Stimulated activated CD8-positive, alpha-beta memory T cell treated with anti-CD3 and anti-CD28 coated beads, Interleukin-15, amount 100 ng/mL, for 1 hour (primary cell): ENCODE data around the gene RAB26.
"Not testable (repeated sequence)": the region's sequence is repeated elsewhere in the genome, so short reads cannot be mapped to it uniquely, and the experiment has no call there.

Experiments
- DNase-seq: peaks from one replicate; pipeline ENCODE4 v3.0.0-alpha.2; 2020; ENCODE audit warnings: low read depth

Gene RAB26

GRCh38 chr16:2196162-2196980 lies 47.9 kb downstream of the RAB26 start, which contains the start of gene CASKIN1:
TSS of gene CASKIN1 (minus strand) at chr16:2196605. CDS start at chr16:2196432, 173 bp downstream.
- no peak for DNase-seq

GRCh38 chr16:2196981-2197511 lies 48.6 kb downstream of the RAB26 start:
- DNase-seq = no peak

DNA sequence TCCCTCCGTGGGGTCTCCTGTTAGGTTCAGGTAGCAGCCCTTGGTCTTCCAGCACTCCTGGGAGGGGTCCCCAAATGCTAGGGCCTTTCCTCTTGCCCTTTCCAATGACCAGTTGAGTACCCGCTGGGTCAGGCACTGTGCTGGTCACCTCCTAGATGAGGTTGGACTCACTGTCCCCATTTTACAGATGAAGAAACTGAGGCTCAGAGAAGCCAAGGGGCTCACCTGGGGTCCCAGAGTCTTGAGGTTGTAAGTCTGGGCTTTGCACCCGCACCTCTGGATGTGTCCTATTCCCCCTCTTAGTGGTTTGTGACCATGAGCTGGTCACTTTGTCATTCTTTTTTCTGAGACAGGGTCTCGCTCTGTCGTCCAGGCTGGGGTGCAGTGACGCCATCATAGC lies 49.3 kb downstream of the RAB26 start:
- DNase-seq = no peak

DNA sequence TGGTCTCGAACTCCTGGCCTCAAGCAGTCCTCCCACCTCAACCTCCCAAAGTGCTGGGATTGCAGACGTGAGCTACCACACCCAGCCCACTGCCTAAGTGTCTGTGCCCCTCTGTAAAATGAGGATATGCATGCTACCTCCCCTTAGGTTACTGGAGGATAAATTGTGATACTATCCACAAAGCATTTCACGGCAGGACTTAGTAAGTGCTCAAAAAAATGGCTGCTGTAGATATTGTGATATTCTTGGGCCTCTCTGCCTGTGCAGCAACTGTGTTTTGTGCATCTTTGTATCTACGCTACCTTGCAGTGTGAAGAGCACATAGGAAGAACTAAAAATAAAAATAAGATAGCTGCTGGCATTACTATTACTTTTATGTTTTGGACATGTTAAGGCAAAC lies 49.9 kb downstream of the RAB26 start:
- no peak for DNase-seq

DNA sequence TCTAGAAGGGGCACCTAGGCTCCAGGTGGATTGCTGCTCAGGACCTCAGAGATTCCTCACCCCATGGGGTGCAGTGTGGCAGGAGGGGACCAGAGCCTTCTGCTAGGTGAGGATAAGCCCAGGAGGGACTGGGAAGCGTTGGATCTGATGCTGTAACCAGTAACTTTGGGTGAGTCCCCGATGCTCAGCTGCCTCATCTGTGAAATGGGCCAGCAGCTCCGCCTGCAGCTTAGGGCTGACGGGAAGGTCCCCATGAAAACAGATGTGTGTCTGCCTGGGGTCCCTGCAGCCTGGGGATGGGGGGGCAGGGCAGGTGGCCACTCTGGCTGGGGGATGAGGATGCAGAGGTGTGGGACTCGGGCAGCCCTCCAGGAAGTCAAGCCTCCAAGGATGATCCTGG lies 50.7 kb downstream of the RAB26 start:
- DNase-seq = no peak

DNA sequence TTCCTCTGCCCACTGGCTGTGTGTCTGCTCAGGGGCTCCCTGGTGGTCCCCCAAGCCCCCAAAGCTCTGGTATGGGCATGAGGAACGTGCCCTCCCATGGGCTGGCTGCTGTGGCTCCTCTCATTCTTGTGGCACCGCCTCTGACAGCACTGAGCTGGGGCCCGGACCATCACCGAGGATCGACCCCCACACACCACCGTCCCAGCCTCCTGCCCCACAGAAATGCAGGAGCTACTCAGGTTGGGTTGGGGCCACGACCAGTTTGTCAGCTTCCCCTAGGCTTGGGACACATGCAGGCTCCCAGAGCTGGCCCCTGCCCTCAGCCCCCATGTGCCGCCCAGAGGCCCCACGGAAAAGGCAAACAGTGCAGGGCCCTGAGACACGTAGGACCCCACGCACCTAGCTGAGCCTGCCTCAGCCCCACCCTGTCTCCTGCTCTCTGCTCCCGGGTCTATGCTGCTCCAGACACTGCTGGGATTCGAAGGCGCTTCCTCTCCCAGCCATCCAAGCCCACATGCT lies 51.3 kb downstream of the RAB26 start:
- no peak for DNase-seq

GRCh38 chr16:2200313-2200712 lies 51.9 kb downstream of the RAB26 start:
- DNase-seq = no peak

DNA sequence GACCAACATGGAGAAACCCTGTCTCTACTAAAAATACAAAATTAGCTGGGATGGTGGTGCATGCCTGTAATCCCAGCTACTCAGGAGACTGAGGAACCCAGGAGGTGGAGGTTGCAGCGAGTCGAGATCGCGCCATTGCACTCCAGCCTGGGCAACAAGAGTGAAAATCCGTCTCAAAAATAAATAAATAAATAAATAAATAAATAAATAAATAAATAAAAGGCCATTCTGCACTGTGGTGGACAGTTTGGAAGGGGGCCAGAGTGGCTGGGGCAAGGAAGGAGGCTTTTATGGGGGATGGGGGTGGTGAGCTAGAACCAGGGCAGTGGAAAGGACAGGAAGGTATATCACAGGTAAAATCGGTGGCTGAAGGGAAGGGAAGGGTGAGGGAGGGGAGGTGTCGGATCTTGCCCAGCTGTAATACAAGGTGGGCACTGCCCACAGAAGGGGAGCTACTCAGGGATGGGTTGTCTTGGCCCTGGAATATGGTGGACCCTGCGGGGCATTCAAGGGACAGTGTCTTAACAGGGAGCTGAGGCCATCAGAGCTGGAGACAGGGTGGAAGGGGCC lies 54.8 kb downstream of the RAB26 start:
- not testable (repeated sequence) for DNase-seq
